Measurements from ENCODE around the gene OR2A12.
"Not testable (repeated sequence)": the region's sequence is repeated elsewhere in the genome, so short reads cannot be mapped to it uniquely, and the experiment has no call there.

Gene OR2A12

GRCh38 chr7:144127714-144128334 is 41.7 kb downstream of the OR2A12 start:
- no peak for DNase-seq

- not testable (repeated sequence) for DNase-seq
Measured at GRCh38 chr7:144129601-144130000, 43.5 kb downstream of the OR2A12 start.

GRCh38 chr7:144130730-144131129 is 44.7 kb downstream of the OR2A12 start:
- no peak for DNase-seq

GRCh38 chr7:144132262-144132661 is 46.2 kb downstream of the OR2A12 start:
- no peak for DNase-seq

GRCh38 chr7:144133307-144133706 is 47.2 kb downstream of the OR2A12 start:
- no peak for DNase-seq

- no peak for DNase-seq
Measured at GRCh38 chr7:144134116-144134515, 48.0 kb downstream of the OR2A12 start.

- no peak for DNase-seq
Measured at GRCh38 chr7:144137501-144137900, 51.4 kb downstream of the OR2A12 start.

GRCh38 chr7:144142187-144142586 is 56.1 kb downstream of the OR2A12 start:
- DNase-seq, result no peak

GRCh38 chr7:144144426-144144825 is 58.3 kb downstream of the OR2A12 start:
- no peak for DNase-seq

- no peak for DNase-seq
Measured at GRCh38 chr7:144148224-144148827, 62.2 kb downstream of the OR2A12 start.

Data from NCI-H2227 treated with DMSO at 0.1 percent for 48 hours (cell line).